Subcutaneous adipose tissue (tissue), 4 donors: ENCODE measurements around the gene CATSPER3. TPM values are rescaled to one million over a fixed set of nuclear protein-coding genes. Genes with fewer than 3 reads are reported as not detected.

Experiments used
- CTCF ChIP-seq: fragments of 450-650 bp; IDR thresholded peaks from one replicate; pipeline ENCODE4 v1.5.1; 2016; ENCODE audit warnings: low read depth, mild to moderate bottlenecking, control low read depth, antibody characterized with exemption, moderate library complexity
- total RNA-seq, 4 donors: library from RNA; depleted of rRNA; stranded (reverse); fragments of >200 nt; gene quantifications; one replicate each; pipeline ENCODE4 v1.1.0, GENCODE V29; 2016

The CATSPER3 gene
- total RNA-seq, 4 donors from 2014 or later, result 0.34 to 0.98 TPM; not detected in 2

GRCh38 chr5:135007749-135008363, 40.1 kb downstream of the CATSPER3 start:
- no peak for TF ChIP-seq CTCF

- TF ChIP-seq CTCF, result no peak
Observed at GRCh38 chr5:135008556-135008955, 40.8 kb downstream of the CATSPER3 start.

DNA sequence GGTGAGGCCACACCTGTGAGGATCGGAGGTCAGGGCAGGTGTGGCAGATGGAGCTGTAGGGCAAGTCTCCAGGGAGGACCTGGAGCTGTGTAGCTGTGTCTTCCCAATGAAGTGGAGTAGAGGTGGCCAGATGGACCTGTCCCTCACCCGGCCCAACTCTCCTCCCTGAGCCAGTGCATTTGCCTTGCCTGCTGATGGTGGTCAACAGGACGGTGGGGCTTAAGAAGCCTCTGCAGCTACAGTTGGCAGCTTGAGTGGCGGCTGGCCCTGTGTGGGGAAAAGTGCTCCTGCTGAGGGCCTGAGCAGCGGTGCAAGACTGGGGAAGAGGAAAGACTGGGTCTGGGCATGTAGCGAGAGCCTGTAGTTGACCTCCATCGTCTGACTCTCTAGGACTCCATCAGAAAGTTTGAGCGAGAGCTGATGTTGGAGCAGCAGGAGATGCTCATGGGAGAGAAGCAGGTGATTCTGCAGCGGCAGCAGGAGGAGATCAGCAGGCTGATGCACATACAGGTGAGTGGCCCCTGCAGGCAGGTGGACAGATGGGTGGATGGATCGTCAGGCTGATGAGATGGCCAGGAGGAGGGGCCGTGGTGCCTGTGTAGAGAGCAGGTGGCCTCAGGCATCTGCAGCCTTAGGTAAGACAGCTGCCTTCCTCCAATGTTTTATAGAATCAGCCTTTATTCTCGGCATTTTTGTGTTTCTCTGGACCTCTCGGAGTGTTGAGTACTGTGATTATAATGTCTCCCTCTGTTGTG, 41.5 kb downstream of the CATSPER3 start:
- TF ChIP-seq CTCF, result no peak

DNA sequence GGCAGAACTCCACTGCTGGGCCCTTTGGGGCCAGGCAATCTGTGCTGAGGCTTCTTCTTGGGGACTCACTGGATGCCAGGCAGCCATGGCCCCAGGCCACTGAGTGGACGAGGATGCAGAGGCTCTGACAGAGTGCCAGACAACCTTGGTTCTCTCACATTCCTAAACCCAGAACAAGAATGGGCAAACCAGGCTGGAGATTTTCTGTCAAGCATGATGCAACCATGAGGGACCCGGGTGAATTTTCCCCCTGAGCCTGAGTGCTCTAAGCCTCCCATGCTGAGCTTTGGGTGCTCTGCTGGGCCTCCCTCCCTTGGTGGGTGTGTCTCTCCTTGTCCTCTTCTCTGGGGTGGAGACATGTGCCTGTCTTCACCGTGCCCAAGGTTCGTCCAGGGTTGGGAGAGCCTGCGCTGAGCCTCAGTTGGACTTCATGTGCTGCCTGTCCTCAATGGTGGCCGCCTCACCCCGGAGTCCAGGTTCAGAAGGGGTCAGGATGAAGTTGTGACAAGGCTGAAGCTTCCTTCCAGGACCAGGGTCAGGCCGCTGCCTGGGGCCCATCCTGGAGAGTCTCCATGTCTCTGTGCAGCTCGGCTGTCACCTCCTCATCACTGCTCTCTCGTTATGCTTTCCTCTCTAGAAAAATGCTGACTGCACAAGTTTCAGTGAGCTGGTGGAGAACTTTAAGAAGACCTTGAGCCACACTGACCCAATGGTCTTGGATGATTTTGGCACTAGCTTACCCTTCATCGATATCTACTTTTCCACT, 42.2 kb downstream of the CATSPER3 start:
- TF ChIP-seq CTCF, result no peak

GRCh38 chr5:135010502-135011354, 43.0 kb downstream of the CATSPER3 start:
- TF ChIP-seq CTCF, result no peak

DNA sequence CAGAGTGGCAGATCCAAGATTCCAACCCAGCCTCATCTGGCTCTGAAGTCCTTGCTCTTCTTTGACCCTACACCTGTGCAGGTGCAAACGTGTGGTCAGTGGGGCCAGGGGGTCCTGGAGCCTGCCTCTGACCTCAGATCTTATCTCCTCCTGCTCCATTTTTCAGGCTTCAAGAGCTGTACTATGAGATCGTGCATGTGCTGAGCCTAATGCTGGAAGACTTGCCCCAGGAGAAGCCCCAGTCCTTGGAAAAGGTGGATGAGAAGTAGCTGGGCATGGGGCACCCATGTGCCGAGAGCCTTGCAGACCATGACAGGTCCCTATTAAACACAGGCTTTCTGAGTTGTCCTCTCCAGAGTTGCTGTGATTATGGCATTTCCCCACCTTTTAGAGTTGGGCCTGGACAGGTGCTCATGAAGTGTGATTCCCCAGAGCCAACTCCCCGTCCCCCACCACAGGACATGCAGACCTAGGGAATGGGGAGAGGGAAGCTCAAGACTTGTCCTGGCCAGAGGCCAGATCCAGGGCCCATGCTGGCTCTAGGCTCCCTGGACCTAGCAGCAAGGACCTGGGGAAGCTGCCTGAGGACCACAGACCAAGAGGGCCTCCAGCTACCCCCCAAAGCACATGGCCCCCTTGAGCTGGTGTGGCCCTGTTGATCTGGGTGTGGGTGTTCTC, 43.8 kb downstream of the CATSPER3 start:
- no peak for TF ChIP-seq CTCF
